Right lobe of liver (tissue), 4 donors: ENCODE measurements around the gene AADACL4.

Source experiments
- CTCF ChIP-seq, 4 donors: fragments of 200-600 bp in 3 of 4; fragments of 450-650 bp in 1 of 4; IDR thresholded peaks; one replicate each; pipeline versions ENCODE4 v1.5.1 to v1.8.0; 2016 to 2022; ENCODE audit warnings: antibody characterized with exemption in 4 of 4, mild to moderate bottlenecking in 2 of 4
- POLR2A ChIP-seq: fragments of 450-650 bp; IDR thresholded peaks from one replicate; pipeline ENCODE4 v1.6.1; 2017; ENCODE audit warnings: antibody characterized with exemption, mild to moderate bottlenecking
- donor health status: DM: no; HTN: no; CAD: no.
- donor health status: DM: no; HTN: no; CAD: no.
- donor health status: DM: no; HTN: yes; CAD: no.

- TF ChIP-seq CTCF (IDR thresholded peaks at IDR 0.05) (no peak), POLR2A (no peak)
Measured at GRCh38 chr1:12640958-12641272, 3.0 kb upstream of the AADACL4 start.
